ENCODE measurements around the gene INKA2.

Gene INKA2

DNA sequence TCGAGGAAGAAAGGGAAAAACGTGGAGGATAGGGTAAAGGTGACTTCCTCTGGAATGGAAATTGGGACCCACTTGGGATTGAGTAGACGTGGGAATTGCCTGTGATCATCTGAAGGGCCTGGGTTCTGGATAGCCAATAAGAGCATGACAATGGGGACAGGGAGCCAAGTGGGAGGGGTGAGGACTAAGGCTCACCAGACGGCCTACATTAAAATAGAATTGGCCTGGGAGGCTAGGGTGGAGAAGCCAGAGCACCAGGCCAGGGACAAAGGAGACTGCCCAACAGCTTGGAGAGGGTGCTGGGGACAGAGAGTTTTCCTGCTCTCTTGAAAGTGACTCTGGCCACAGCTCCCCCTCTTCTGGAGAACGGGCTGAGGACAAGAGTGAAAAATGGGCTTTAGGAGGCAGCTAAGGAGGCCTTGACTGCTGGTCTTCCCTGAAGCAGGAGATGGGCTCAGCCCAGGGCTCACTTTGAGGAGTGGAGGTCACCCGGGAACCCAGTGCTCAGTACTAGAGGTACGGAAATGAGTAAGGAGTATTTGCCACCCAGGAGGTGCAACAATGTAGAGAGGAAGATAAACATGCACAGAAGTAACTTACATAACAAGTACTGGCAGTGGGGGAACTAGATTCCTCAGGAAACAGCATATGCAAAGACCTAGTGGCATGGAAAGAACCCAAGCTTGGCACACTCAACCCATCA is 18.8 kb downstream of the INKA2 start:
- TF ChIP-seq, protein P1, sequence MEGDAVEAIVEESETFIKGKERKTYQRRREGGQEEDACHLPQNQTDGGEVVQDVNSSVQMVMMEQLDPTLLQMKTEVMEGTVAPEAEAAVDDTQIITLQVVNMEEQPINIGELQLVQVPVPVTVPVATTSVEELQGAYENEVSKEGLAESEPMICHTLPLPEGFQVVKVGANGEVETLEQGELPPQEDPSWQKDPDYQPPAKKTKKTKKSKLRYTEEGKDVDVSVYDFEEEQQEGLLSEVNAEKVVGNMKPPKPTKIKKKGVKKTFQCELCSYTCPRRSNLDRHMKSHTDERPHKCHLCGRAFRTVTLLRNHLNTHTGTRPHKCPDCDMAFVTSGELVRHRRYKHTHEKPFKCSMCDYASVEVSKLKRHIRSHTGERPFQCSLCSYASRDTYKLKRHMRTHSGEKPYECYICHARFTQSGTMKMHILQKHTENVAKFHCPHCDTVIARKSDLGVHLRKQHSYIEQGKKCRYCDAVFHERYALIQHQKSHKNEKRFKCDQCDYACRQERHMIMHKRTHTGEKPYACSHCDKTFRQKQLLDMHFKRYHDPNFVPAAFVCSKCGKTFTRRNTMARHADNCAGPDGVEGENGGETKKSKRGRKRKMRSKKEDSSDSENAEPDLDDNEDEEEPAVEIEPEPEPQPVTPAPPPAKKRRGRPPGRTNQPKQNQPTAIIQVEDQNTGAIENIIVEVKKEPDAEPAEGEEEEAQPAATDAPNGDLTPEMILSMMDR (IDR thresholded peaks at IDR 0.05; ENCODE audit: insufficient read depth, missing control alignments), result no peak
- DNase-seq (ENCODE audit: insufficient read length, low spot score), result no peak
- no peak for FAIRE-seq

DNA sequence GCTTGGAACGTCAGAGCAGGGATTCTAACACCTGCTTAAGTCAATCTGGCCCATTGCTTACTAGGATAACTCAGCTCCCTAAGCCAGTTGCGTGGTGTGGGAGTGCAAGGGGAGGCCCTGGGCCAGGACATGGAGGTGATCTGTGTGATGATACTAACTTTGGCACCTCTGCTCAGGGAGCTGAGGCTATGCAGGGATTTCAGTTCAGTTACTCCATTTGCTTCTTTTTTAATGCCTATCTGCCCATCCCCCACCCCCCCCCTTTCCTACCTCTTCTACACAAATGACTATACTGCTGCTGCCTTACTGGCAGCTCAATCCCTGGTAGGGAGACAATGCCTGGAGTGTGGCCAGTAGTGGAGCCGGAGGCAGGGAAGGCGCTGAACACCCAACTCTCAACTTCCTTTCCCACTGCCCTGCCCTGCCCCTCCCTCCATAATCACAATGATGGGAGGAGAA is 19.5 kb downstream of the INKA2 start:
- FAIRE-seq, result no peak
- no peak for DNase-seq (ENCODE audit: insufficient read length, low spot score)
- TF ChIP-seq, protein P1 (IDR thresholded peaks at IDR 0.05; ENCODE audit: insufficient read depth, missing control alignments), result no peak

- TF ChIP-seq, protein P1 (IDR thresholded peaks at IDR 0.05; ENCODE audit: insufficient read depth, missing control alignments), result no peak
- FAIRE-seq (no peak), DNase-seq (ENCODE audit: insufficient read length, low spot score) (no peak)
Observed at GRCh38 chr1:111719135-111719534, 20.1 kb downstream of the INKA2 start.

- FAIRE-seq (no peak), DNase-seq (ENCODE audit: insufficient read length, low spot score) (no peak)
- TF ChIP-seq, protein P1 (IDR thresholded peaks at IDR 0.05; ENCODE audit: insufficient read depth, missing control alignments), result no peak
Observed at GRCh38 chr1:111717450-111717849, 21.7 kb downstream of the INKA2 start.

DNA sequence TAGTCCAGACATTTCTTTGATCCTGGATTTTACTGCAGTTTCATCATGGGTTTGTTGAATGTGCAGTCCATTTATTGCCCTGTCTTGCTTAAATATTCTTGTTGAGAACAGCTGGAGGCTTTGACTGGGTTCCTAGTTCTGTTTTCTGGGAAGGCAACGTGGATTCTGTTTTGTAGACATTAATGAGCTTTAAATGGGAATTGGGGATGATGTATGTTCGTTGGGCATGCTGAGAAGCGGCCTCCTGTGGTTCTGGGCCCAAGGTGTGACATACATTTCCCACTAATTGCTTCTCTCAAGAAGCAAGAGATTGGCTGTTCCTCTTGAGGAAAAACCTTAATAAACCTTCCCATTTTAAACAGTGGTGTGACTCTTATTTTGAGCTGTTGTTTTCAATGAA is 22.9 kb downstream of the INKA2 start:
- FAIRE-seq, result no peak
- DNase-seq (ENCODE audit: insufficient read length, low spot score), result no peak
- TF ChIP-seq, protein P1 (IDR thresholded peaks at IDR 0.05; ENCODE audit: insufficient read depth, missing control alignments), result no peak

- TF ChIP-seq, protein P1 (IDR thresholded peaks at IDR 0.05; ENCODE audit: insufficient read depth, missing control alignments), result no peak
- DNase-seq (ENCODE audit: insufficient read length, low spot score) (no peak), FAIRE-seq (no peak)
Observed at GRCh38 chr1:111709986-111710385, 29.2 kb downstream of the INKA2 start.

DNA sequence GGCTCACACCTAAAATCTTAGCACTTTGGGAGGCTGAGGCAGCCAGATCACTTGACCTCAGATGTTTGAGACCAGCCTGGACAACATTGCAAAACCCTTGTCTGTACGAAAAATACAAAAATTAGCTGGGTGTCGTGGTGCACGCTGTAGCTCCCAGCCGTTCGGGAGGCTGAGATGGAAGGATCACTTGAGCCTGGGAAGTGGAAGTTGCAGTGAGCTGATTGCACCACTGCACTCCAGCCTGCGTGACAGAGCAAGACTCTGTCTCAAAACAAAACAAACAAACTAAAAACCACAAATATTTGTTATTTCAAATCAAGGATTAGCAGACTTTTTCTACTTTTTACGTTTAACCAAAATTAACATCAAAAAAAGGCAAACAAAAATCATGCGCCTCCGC is 31.3 kb downstream of the INKA2 start:
- TF ChIP-seq, protein P1 (IDR thresholded peaks at IDR 0.05; ENCODE audit: insufficient read depth, missing control alignments), result no peak
- no peak for FAIRE-seq
- no peak for DNase-seq (ENCODE audit: insufficient read length, low spot score)
